Gastrocnemius medialis (tissue), 4 donors: ENCODE data around the gene SLC22A1. TPM values are rescaled to one million over a fixed set of nuclear protein-coding genes. Genes with fewer than 3 reads are reported as not detected.

Experiments
- ATAC-seq, 2 donors: fragments of 150-250 bp; one replicate each; pipeline ENCODE4 v1.9.1; 2016
- DNase-seq, 2 donors: peaks; one replicate each; pipeline ENCODE4 v3.0.0-alpha.2; 2019
- H3K27ac ChIP-seq, 4 donors: fragments of 200-600 bp; sonication (generic); 1 replicate in 1 of 4; 2 replicates in 3 of 4; pipeline ENCODE4 v1.5.1; 2016 to 2018; ENCODE audit warnings: mild to moderate bottlenecking in 2 of 4, moderate library complexity in 1 of 4
- H3K27me3 ChIP-seq, 3 donors: fragments of 200-600 bp; sonication (generic) in 2 of 3; 1 replicate in 1 of 3; 2 replicates in 2 of 3; pipeline versions ENCODE4 v1.5.1 to v1.6.0; 2016 to 2019; ENCODE audit warnings: mild to moderate bottlenecking in 1 of 3, moderate library complexity in 1 of 3
- H3K36me3 ChIP-seq, 2 donors: fragments of 200-600 bp; sonication (generic) in 1 of 2; one replicate each; pipeline ENCODE4 v1.5.1; 2017 to 2018
- H3K4me1 ChIP-seq, 2 donors: fragments of 200-600 bp; sonication (generic) in 1 of 2; one replicate each; pipeline ENCODE4 v1.5.1; 2016 to 2017; ENCODE audit warnings: mild to moderate bottlenecking in 2 of 2
- H3K4me3 ChIP-seq, 4 donors: fragments of 200-600 bp; sonication (generic) in 3 of 4; 1 replicate in 1 of 4; 2 replicates in 3 of 4; pipeline ENCODE4 v1.5.1; 2016 to 2019; ENCODE audit warnings: mild to moderate bottlenecking in 2 of 4
- H3K9me3 ChIP-seq, 3 donors: fragments of 200-600 bp; sonication (generic) in 2 of 3; 1 replicate in 1 of 3; 2 replicates in 2 of 3; pipeline ENCODE4 v1.5.1; 2016 to 2019
- CTCF ChIP-seq, 5 experiments: fragments of 450-650 bp in 3 of 5; fragments of 200-600 bp in 2 of 5; sonication (generic) in 2 of 5; IDR thresholded peaks in 4 of 5; conservative IDR thresholded peaks in 1 of 5; 1 replicate in 4 of 5; 2 replicates in 1 of 5; pipeline ENCODE4 v1.5.1; 2016 to 2019; ENCODE audit warnings: antibody characterized with exemption in 5 of 5, mild to moderate bottlenecking in 3 of 5, moderate library complexity in 3 of 5
- POLR2A ChIP-seq, 2 donors: fragments of 450-650 bp; IDR thresholded peaks; one replicate each; pipeline ENCODE4 v1.6.1; 2017; ENCODE audit warnings: antibody characterized with exemption in 2 of 2, mild to moderate bottlenecking in 2 of 2, moderate library complexity in 2 of 2
- in situ Hi-C, 4 donors: fragments of 200-750 bp; cut with MboI; loops; one replicate each; pipeline versions ENCODE4 v1.15.0 to v1.8.0; 2017; ENCODE audit warnings: low sequenced_read_pairs in 4 of 4
- intact Hi-C: fragments of 100-400 bp; cut with DNase I; formaldehyde crosslinking; loops from one replicate; pipeline ENCODE4 v1.15.1; 2023; ENCODE audit warnings: low total_unique reads
- total RNA-seq, 4 donors: library from RNA; depleted of rRNA; stranded (reverse); fragments of >200 nt; gene quantifications; one replicate each; pipeline versions ENCODE4 v1.1.0 to v1.2.3, GENCODE V29; 2016

The SLC22A1 gene
- total RNA-seq, 4 donors from 2014 or later, result 0.78 to 1.4 (median 1.1) TPM

GRCh38 chr6:160154471-160154870 is 32.9 kb downstream of the SLC22A1 start:
- no peaks in the 10 kb centered on the region for H3K9me3 ChIP-seq
- TF ChIP-seq CTCF (IDR thresholded peaks at IDR 0.05 in 4 of 5, conservative IDR thresholded peaks at IDR 0.05 in 1 of 5), result no peak
- H3K36me3 ChIP-seq, result peaks cover 0 to 40% of the 10 kb centered on the region in 2 donors
- intact Hi-C loops (no loop called here), in situ Hi-C loops (no loop called here)
- ATAC-seq (no peak), DNase-seq (no peak)
- H3K4me3 ChIP-seq, result no peak overlapping the region
- no peak overlapping the region for H3K27ac ChIP-seq
- no peaks in the 10 kb centered on the region for H3K27me3 ChIP-seq
- H3K4me1 ChIP-seq, result no peaks in the 10 kb centered on the region

GRCh38 chr6:160156842-160157241 is 35.2 kb downstream of the SLC22A1 start:
- in situ Hi-C loops (no loop called here), intact Hi-C loops (no loop called here)

GRCh38 chr6:160160450-160160849 is 38.8 kb downstream of the SLC22A1 start:
- intact Hi-C loops, result no loop called here

More at GRCh38 chr6:160156842-160157241, 35.2 kb downstream of the SLC22A1 start:
- Histone ChIP-seq H3K36me3 (peaks cover 0 to 35% of the 10 kb centered on the region in 2 donors), H3K9me3 (no peaks in the 10 kb centered on the region), H3K27me3 (no peaks in the 10 kb centered on the region), H3K27ac (no peak overlapping the region), H3K4me1 (no peaks in the 10 kb centered on the region), H3K4me3 (no peak overlapping the region)
- ATAC-seq, result no peak
- TF ChIP-seq CTCF (IDR thresholded peaks at IDR 0.05 in 4 of 5, conservative IDR thresholded peaks at IDR 0.05 in 1 of 5), result no peak
- TF ChIP-seq POLR2A (IDR thresholded peaks at IDR 0.05), result no peak
- DNase-seq, result no peak

GRCh38 chr6:160160929-160161646 is 39.5 kb downstream of the SLC22A1 start:
- Histone ChIP-seq H3K27ac (no peak overlapping the region), H3K9me3 (no peaks in the 10 kb centered on the region), H3K27me3 (no peaks in the 10 kb centered on the region), H3K4me3 (no peak overlapping the region), H3K4me1 (no peaks in the 10 kb centered on the region), H3K36me3 (peaks cover 0 to 9% of the 10 kb centered on the region in 2 donors)
- DNase-seq (no peak), ATAC-seq (no peak)
- in situ Hi-C loops (no loop called here), intact Hi-C loops (no loop called here)
- TF ChIP-seq CTCF (IDR thresholded peaks at IDR 0.05 in 4 of 5, conservative IDR thresholded peaks at IDR 0.05 in 1 of 5) (no peak), POLR2A (IDR thresholded peaks at IDR 0.05) (no peak)

More at GRCh38 chr6:160160450-160160849, 38.8 kb downstream of the SLC22A1 start:
- Histone ChIP-seq H3K9me3 (no peaks in the 10 kb centered on the region), H3K4me1 (no peaks in the 10 kb centered on the region), H3K27ac (no peak overlapping the region), H3K27me3 (no peaks in the 10 kb centered on the region), H3K36me3 (peaks cover 0 to 16% of the 10 kb centered on the region in 2 donors), H3K4me3 (no peak overlapping the region)
- in situ Hi-C loops, result no loop called here
- no peak for DNase-seq
- ATAC-seq, result no peak
- TF ChIP-seq CTCF (IDR thresholded peaks at IDR 0.05 in 4 of 5, conservative IDR thresholded peaks at IDR 0.05 in 1 of 5) (no peak), POLR2A (IDR thresholded peaks at IDR 0.05) (no peak)

- Histone ChIP-seq H3K4me1 (no peaks in the 10 kb centered on the region), H3K27me3 (no peaks in the 10 kb centered on the region), H3K9me3 (no peaks in the 10 kb centered on the region), H3K27ac (no peak overlapping the region), H3K36me3 (peaks cover 0 to 7% of the 10 kb centered on the region in 2 donors), H3K4me3 (no peak overlapping the region)
- DNase-seq (no peak), ATAC-seq (no peak)
- intact Hi-C loops (no loop called here), in situ Hi-C loops (no loop called here)
- no peak for TF ChIP-seq POLR2A (IDR thresholded peaks at IDR 0.05)
- TF ChIP-seq CTCF (IDR thresholded peaks at IDR 0.05 in 4 of 5, conservative IDR thresholded peaks at IDR 0.05 in 1 of 5), result no peak
These were observed 40.0 kb downstream of the SLC22A1 start for GRCh38 chr6:160161647-160161986.
